HG03095 (cell line): Measurements from ENCODE around the gene TMEM82.

ENCODE experiments used
- ATAC-seq: cut with Tn5 transposase; IDR thresholded peaks from one replicate; pipeline ENCODE4 v1.9.1; 2021; ENCODE audit warnings: moderate library complexity; ENCODE audit not compliant: unreplicated experiment

The TMEM82 gene

DNA sequence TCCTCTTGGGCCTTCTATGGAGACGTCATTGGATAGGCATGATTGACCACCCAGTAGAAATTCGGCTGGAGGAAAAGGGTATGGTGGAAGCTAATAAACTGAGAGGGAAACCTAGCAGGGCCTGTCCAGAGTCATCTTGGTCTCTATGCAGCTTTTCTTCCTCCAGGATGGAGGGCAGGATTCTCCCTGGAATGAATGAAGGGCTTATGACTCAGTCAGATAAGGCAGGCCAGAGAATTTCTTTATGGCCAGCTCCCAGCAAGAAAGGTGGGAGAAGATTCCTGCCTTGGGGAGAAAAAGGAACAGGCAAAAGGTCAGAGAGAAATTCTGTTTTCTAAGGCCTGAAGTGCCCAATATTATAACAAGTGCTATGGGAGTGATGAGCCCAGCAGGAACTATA lies 33.4 kb downstream of the TMEM82 start:
- no peak for ATAC-seq

DNA sequence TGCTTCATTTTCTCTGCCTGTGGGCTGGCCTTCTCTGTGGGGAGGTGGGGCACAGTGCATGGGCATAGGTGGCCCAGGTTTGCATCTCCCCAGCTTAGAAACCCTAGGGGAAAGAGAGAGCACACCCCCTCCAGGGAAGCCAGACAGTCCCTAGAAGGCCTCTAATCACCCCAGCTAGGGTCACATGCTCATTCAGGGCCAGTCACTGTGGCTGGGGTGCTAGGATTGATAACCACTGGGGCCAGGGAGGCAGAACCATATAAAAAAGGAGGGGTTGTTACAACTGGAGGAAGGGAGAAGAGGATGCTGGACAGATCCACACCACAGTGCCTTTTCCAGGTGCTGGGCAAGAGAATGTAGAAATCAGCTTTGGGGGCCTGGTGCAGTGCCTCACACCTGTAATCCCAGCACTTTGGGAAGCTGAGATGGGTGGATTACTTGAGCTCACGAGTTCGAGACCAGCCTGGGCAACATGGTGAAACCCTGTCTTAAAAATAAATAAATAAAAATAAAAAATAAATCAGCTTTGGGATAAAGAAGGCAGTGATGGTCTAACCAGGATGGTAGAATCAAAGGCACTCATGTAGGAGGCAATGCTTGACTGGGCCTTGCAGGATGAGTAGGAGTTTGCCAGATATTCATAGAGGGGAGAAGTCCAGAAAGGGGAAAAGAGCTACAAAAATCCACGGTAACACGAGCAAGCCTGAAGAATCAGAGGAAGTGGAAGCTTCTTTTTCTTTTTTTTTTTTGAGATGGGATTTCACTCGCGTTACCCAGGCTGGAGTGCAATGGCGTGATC lies 35.8 kb downstream of the TMEM82 start:
- no peak for ATAC-seq

DNA sequence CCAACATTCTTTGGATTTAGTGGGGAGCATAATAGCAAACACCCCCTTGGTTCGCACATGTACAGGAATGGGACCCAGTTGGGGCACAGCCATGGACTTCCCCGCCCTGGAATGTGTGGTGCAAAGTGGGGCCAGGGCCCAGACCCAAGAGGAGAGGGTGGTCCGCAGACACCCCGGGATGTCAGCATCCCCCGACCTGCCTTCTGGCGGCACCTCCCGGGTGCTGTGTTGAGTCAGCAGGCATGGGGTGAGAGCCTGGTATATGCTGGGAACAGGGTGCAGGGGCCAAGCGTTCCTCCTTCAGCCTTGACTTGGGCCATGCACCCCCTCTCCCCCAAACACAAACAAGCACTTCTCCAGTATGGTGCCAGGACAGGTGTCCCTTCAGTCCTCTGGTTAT lies 43.4 kb downstream of the TMEM82 start:
- ATAC-seq: no peak

DNA sequence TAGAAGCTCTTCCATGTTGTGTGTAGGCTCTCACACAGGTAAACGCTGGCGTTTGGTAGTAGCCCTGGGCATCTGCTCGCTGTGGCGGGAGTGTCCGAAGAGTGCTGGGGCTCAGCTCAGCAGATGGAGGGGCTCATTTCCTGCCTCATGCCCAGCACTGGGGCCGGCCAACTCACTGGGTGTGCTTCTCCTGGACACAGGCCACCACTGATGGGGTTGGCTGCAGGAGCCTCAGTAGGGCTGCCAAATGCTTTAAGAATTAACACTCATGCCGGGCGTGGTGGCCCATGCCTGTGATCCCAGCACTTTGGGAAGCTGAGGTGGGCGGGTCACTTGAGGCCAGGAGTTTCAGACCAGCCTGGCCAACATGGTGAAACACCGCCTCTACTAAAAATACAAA lies 44.3 kb downstream of the TMEM82 start:
- ATAC-seq: no peak

DNA sequence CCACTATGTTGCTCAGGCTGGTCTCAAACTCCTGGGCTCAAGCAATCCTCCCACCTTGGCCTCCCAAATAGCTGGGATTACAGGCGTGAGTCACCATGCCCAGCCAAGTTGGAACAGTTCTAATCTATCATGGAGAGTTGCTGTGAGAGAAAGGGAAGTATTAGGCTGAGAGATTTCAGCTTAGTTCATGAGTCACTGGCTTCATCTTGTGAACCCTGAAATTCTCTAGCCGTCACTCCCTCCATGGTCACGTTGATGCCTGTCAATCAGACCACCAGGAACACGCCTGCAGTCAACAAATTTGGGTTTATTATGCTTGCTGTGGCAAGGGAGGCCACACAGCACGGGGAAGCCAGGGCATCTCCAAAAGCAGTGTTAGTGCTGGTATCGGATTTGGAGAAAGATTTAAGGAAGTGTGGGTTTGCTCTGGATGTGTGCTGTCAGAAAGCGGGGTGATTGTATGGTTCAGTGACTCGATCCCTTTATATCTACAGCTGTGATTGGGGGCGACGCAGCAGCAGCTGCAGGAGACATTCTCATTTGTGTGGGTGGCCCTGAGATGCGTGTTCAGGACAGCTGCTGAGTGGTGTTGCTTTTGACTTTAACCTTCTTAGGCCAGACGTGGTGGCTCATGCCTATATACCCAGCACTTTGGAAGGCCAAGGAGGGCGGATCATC lies 46.5 kb downstream of the TMEM82 start:
- no peak for ATAC-seq

DNA sequence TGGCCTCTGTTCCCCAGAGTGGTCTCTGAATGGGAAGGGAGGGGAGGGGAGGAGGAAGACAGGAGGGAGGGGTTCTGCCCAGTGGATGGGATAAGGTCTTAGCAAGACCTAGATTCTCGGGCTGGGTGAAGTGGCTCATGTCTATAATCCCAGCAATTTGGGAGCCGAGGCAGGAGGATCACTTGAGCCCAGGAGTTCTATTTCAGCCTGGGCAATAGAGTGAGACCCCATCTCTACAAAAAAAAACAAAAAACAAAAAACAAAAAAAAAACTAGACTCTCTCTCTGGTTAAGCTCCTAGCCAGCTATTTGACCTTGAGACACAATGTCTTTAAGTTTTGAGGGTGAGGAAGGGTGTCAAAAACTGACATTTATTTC lies 53.8 kb downstream of the TMEM82 start:
- ATAC-seq: no peak
